ENCODE measurements around the gene RAB7A. TPM values are rescaled to one million over a fixed set of nuclear protein-coding genes. Genes with fewer than 3 reads are reported as not detected.
A peak's percentile ranks its signal among the peaks of the same experiment; 100 is the strongest.

Gene RAB7A
- total RNA-seq (108 and 151 TPM in 2 replicates), polyA plus RNA-seq (249 and 269 TPM in 2 replicates)

- WGBS (ENCODE audit: low lambda C conversion rate, missing lambda C conversion rate): under 1% methylated on average over 72 of the region's 93 CpGs
- peaks cover 9% of the 10 kb centered on the region for H3K4me1 ChIP-seq (ENCODE audit: insufficient read depth)
- H3K4me3 ChIP-seq: peak within 1 kb of the TSS; percentile 93
- no peaks in the 10 kb centered on the region for H3K9me2 ChIP-seq (replicated peaks; ENCODE audit: insufficient read depth)
- no peaks in the 10 kb centered on the region for H3K9me3 ChIP-seq (ENCODE audit: low read depth)
- peaks cover 53% of the 10 kb centered on the region for H3K79me2 ChIP-seq
- no peaks in the 10 kb centered on the region for H3K27me3 ChIP-seq
- DNase-seq (ENCODE audit: low spot score): peak; percentile 98
- H3K4me2 ChIP-seq: peak within 1 kb of the TSS; percentile 92
- TF ChIP-seq EZH2phosphoT487 (IDR thresholded peaks at IDR 0.05; ENCODE audit: low read depth, severe bottlenecking, unreplicated experiment) (no peak), EZH2 (IDR thresholded peaks at IDR 0.05; ENCODE audit: borderline replicate concordance) (no peak), CTCF (IDR thresholded peaks at IDR 0.05; ENCODE audit: poor library complexity) (no peak)
- peaks cover 50% of the 10 kb centered on the region for H4K20me1 ChIP-seq (ENCODE audit: insufficient read depth, poor library complexity, severe bottlenecking)
- peak within 1 kb of the TSS; percentile 99 for H3K27ac ChIP-seq
- peak within 1 kb of the TSS; percentile 94 for H2AFZ ChIP-seq
- no peaks in the 10 kb centered on the region for H3K36me3 ChIP-seq (replicated peaks; ENCODE audit: insufficient read depth, low read depth)
Observed at GRCh38 chr3:128726023-128727016, at the start of gene RAB7A. TSS of gene RAB7A (plus strand) at chr3:128726183. CDS start at chr3:128795368, 69,185 bp downstream.

GRCh38 chr3:128679338-128679737 lies 46.6 kb upstream of the RAB7A start:
- H3K4me2 ChIP-seq: no peak overlapping the region
- H3K27me3 ChIP-seq: no peaks in the 10 kb centered on the region
- H3K9me3 ChIP-seq (ENCODE audit: low read depth): no peaks in the 10 kb centered on the region
- no peak for TF ChIP-seq EZH2phosphoT487 (IDR thresholded peaks at IDR 0.05; ENCODE audit: low read depth, severe bottlenecking, unreplicated experiment)
- TF ChIP-seq EZH2 (IDR thresholded peaks at IDR 0.05; ENCODE audit: borderline replicate concordance): no peak
- no peak for TF ChIP-seq CTCF (IDR thresholded peaks at IDR 0.05; ENCODE audit: poor library complexity)
- no peak overlapping the region for H3K4me3 ChIP-seq
- no peaks in the 10 kb centered on the region for H4K20me1 ChIP-seq (ENCODE audit: insufficient read depth, poor library complexity, severe bottlenecking)
- no peaks in the 10 kb centered on the region for H3K9me2 ChIP-seq (replicated peaks; ENCODE audit: insufficient read depth)
- WGBS (ENCODE audit: low lambda C conversion rate, missing lambda C conversion rate): 96% methylated on average over 2 of the region's 2 CpGs
- DNase-seq (ENCODE audit: low spot score): no peak
- no peak overlapping the region for H2AFZ ChIP-seq
- peaks cover 3% of the 10 kb centered on the region for H3K79me2 ChIP-seq
- no peaks in the 10 kb centered on the region for H3K4me1 ChIP-seq (ENCODE audit: insufficient read depth)
- no peaks in the 10 kb centered on the region for H3K36me3 ChIP-seq (replicated peaks; ENCODE audit: insufficient read depth, low read depth)
- H3K27ac ChIP-seq: no peak overlapping the region

DNA sequence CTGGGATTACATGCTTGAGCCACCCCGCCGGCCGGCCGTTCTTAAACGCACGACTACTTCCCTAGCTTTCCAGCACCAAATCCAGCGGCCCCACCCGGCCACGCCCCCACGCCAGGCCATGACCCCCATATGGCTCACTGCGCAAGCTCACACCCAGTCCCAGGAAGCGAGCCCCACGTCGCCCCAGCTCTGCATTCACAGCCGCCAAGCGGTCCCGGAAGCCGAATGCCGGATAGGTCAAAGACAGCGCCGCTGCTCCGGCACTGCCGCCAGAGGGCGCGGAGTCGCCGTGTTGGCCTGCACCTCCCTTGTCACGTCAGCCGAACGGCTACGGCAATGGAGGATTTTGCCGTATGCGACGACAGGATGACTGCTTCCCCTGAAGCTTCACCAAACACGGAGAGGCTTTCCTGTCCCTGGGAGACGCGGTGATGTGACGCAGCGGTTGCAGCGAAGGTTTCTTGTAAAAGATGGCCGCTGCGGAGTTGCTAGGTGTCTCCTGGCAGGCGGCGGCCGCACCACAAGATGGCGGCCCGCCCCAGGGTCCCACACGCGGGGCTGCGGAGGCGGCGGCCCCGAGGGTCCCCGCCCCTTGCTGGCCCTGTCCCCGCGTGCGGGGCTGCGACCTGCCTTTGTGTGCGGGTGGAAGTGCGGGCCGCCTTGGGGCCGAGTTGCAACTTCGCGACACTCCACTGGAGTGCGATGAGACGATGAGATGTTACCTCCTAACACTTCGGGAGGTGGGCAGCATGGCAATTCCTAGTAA lies 45.2 kb upstream of the RAB7A start:
- DNase-seq (ENCODE audit: low spot score): peak; percentile 99
- Histone ChIP-seq H3K4me1 (ENCODE audit: insufficient read depth) (no peaks in the 10 kb centered on the region), H3K27me3 (no peaks in the 10 kb centered on the region), H3K9me2 (replicated peaks; ENCODE audit: insufficient read depth) (no peaks in the 10 kb centered on the region), H3K27ac (peak overlapping the region; percentile 95), H3K4me3 (peak overlapping the region; percentile 12), H3K9me3 (ENCODE audit: low read depth) (no peaks in the 10 kb centered on the region), H3K79me2 (peaks cover 3% of the 10 kb centered on the region), H3K36me3 (replicated peaks; ENCODE audit: insufficient read depth, low read depth) (no peaks in the 10 kb centered on the region), H3K4me2 (peak overlapping the region; percentile 76), H4K20me1 (ENCODE audit: insufficient read depth, poor library complexity, severe bottlenecking) (no peaks in the 10 kb centered on the region), H2AFZ (peak overlapping the region; percentile 70)
- no peak for TF ChIP-seq EZH2 (IDR thresholded peaks at IDR 0.05; ENCODE audit: borderline replicate concordance)
- TF ChIP-seq EZH2phosphoT487 (IDR thresholded peaks at IDR 0.05; ENCODE audit: low read depth, severe bottlenecking, unreplicated experiment): no peak
- peak; percentile 100 for TF ChIP-seq CTCF (IDR thresholded peaks at IDR 0.05; ENCODE audit: poor library complexity)
- 1% methylated on average over 44 of the region's 67 CpGs for WGBS (ENCODE audit: low lambda C conversion rate, missing lambda C conversion rate)
